NOMO-1 treated with DMSO at 0.1 percent for 48 hours (cell line): ENCODE data around the gene SULT4A1.

Experiments
- DNase-seq: peaks from one replicate; lab custom pipeline; 2025; ENCODE audit not compliant: unreplicated experiment; lab: John Stamatoyannopoulos, UW

The SULT4A1 gene

DNA sequence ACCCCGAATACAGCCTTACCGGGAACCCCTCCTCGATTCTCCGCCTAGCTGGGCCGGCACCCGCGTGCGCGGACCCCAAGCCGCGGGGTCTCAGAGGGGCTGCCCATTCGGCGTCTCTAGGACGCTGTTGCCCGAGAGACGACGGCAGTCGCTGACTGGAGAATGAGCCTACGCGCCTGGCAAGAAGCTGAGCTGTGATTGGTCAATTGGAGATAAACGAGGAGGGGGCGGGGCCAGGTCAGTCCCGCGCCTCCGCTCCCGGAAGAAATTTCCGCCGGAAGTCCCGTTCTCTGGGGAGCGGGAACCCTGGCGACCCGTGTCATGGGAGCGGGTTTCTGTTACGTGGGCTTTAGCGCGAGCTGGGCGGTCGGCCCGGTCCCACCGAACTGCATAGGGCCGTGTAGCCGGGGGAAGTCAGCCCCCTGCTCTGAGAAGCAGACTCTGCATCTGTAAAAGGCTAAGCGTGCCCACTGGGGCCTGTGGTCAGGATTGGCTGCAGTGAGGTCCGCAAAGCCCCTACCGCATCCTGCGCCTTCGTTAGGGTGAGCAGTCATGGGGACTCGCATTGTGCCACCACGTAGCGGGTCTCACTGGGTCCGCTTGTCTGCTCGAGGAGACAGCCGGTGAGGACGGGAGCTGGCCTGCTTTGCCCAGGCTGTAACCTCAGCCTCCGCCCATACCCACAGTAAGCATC lies 50.0 kb downstream of the SULT4A1 start, which contains the start of gene EFCAB6:
EFCAB6 (minus strand) TSS at position 157 of the 694 bp plus-strand sequence. CDS start 29,987 bp downstream, outside the sequence.
- peak; percentile 92 for DNase-seq

DNA sequence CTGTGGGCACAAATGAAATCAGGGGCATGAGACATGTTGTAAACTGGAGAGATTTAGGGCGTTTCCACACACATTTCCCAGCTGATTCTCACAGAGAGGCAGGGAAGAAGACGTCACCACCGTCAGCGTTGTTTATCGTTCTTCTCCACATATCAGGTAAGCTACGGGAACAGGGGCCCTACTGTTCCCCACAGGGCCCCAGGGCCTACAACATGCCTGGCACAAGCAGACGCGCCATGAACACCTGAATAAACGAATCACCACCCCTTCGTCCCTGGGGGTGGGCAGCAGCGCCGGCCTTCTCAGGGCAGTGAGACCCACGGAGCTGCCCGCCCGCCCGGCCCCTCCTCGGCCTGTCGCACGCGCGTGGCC lies 50.5 kb downstream of the SULT4A1 start:
- DNase-seq = no peak

DNA sequence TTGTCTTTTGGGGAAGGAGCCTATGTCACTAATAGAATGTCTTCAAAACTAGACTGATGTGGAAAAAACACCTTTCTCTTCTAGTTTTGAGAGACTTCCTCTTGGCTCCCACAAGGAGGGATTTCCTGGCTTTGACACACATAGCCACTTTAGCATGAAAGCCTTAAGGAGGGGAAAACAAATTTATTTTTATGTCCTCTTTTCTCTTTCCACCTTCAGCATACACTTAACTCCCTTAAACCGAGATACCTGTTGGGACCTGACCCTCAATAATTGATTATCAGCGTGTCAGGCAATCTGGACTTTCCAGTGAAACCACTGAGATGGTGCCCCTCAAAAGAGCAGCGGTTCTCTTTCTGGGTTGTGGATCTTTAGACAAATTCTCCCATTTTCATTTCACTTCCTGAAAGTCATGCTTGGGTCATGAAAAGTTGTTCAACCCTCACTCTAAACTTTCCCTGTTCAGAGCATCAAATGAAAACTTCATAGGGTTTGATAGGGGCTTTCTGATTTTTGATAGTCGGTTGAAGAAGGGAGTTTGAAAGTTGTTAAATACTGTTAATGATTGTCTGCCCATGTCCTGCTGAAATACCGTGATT lies 59.3 kb downstream of the SULT4A1 start:
- DNase-seq = no peak

DNA sequence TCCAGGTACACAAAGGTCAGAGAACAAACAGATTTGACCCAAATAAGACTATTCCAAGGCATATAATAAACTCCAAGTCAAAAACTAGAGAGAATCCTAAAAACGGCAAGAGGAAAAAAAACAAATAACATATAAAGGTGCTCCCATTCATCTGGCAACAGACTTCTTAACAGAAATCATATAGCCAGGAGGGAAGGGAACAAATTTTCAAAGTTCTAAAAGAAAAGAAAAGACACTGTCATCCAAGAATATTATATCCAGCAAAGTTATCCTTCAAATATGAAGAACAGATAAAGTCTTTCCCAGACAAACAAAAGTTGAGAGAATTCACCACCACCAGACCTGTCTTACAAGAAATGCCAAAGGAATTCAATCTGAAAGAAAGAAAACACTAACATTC lies 61.3 kb downstream of the SULT4A1 start:
- no peak for DNase-seq

DNA sequence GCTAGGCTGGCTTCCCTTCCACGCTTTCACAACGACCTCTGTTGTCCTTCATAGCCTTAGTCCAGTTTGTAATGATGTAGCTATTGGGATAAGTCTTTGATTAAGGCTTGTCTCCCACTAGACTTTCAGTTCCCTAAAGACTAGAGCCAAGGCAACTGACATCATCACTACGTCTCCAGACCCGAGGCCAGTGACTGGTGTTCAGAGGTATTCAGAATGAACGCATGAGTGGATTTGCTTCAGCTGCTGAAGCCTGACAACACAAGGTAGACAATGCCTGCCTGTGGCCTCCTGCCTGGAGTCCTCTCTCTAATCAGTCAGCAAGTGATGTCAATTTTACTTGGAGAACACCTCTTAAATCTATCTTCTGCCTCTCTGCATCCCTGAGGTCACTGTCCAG lies 63.8 kb downstream of the SULT4A1 start:
- no peak for DNase-seq

DNA sequence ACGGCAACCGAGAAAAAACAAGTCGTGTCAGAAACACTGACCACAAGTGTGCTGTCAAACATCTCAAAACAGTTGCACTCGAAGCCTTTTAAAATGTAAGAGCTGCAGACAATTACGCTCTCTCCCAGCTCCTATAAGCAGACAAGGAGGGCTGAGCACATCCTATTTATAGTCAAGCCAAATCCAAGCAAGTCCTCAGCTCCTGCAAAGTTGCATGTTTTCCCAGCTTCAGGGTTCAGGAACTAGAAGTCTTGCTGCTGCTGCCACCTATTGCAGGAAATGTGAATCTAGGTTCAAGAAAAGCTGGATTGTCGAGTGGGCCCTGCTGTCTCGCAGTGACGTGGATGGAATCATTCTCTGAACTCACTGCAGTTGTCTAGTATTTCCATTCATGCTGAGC lies 65.7 kb downstream of the SULT4A1 start:
- no peak for DNase-seq

DNA sequence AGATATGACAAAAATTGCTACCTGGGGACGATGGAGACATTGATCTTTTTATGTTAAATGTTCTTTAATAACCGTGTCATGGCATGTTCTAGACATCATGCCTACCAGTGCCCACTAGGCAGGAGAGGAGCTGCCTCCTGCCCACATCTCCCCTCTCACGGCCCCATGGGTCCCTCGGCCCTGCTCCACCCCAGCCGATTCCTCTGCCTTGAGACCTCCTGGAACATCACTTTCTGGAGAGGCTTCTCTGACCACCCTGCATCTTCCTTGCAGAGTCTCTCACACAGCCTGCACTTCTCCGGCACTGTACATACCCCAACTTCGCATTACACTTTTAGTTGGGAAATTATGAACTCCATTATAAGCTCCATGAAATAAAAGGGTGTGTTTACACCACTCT lies 67.0 kb downstream of the SULT4A1 start:
- no peak for DNase-seq

DNA sequence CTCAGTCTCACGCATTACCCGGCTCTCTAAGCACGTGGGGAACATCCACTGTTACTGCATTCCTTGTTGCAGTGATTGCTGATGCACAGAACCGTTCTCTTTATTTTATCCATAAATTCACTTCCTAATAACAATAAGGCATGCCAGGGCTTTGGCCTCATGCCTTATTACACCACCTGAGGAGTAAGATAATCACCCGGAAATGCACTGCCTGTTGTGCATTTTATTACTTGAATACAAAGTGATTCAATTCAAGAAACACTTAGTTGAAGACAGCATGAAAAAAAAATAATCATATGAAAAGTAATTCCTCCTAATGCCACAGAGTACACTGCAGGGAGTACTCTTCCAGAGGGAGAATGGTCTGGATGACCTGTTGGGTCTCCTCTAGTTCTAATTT lies 69.4 kb downstream of the SULT4A1 start:
- no peak for DNase-seq

DNA sequence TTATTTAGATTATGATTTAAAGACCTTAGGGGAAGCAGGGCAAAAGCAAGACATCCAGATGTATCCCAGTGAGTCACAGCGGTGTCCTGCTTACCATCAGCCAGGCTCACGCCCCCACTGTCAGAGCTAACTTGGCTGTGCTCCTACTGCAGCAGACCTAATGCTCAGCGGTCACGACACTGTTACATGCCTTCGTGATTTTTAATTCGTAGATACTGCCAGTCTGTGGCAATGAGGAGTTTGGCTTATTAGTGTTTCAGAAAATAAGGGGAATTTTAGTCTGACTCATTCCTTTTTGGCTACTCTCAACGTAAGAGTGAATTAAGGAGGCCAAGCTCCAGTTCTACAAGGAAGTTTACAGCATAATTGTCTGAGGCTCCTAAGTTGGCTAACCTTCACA lies 72.9 kb downstream of the SULT4A1 start:
- no peak for DNase-seq

DNA sequence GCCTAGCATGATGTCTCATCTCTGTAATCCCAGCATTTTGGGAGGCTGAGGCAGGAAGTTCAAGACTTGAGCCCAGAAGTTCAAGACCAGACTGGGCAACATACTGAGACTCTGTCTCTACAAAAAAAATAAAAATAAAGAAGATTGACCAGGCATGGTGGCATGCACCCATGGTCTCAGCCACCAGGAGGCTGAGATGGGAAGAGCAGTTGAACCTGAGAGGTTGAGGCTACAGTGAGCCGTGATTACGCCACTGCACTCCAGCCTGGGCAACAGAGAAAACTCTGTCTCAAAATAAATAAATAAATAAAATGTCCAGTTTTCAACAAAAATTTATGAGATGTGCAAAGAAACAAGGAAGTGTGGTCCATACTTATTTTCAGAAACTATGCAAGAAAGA lies 78.5 kb downstream of the SULT4A1 start:
- no peak for DNase-seq

DNA sequence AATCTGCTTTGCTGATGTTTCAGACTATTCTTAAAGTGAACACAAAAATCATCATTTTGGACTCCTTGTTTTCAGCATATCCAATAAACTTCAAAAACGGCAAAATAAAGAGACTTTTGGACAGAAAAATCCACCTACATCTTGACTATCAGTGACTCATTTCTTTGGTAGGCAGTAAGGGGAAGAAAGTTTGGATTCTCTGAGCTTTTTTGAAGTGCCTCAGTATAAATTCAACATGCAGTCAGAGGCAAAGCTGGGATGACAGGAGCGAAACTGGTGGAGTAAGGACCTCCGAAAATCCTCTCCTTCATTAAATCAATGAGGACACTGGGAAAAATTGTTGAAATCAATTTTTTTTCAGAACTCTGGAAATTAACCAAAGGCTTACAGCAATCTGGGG lies 79.9 kb downstream of the SULT4A1 start:
- no peak for DNase-seq

DNA sequence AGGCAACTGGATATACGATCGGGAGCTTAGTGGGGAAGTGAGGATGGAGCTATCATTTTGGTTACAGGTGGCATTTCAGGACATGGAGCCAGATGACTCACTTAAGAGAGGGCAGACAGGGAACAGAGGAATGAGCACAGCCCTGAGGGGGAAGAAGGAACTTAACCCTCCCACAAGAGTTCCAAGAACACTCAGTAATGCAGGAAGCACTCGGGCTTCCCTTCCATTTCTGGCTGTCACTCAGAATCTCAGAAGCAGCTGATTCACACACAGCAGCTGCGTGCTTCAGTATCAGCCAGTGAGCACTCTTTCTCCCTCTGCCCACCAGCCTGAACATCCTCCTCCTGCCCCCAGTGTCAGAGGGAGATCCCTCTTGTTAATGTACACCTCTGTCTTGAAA lies 85.0 kb downstream of the SULT4A1 start:
- no peak for DNase-seq

DNA sequence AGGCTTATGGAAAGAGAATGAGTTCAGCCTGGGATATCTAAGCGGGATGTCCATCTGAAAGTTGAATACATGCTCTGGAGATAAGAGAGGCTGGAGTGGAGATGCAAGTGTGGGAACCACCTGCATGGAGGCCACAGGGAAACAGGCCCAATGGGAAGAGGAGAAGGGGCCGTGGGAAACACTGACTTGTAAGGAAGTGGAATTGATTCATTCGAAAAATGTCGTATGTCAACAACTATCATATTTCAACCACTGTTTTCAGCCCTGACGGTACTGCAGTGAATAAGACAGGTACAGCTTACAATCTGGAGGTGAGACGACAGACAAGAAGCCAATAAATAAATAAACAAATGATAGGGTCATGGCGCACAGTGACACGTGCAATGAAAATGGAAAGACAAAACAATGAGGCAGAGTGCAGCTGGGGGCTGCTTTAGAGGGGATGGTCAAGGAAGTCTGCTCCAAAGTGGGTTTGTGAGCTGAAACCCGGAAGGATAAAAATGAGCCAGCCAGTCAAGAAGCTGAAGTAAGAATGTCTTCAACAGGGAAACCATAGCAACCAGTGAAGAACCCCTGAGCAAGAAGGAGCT lies 86.1 kb downstream of the SULT4A1 start:
- DNase-seq = no peak
